B cell (primary cell): Measurements from ENCODE around the gene HIPK4.

Source experiments
- EZH2 ChIP-seq: IDR thresholded peaks from 2 replicates; pipeline ENCODE4 v1.6.1; 2012; ENCODE audit warnings: borderline replicate concordance, low read depth, mild to moderate bottlenecking, moderate library complexity, low read length; ENCODE audit not compliant: insufficient read depth, poor library complexity, severe bottlenecking
- TF ChIP-seq, protein P1 (sequence below): fragments of 200-600 bp; IDR thresholded peaks from one replicate; pipeline ENCODE4 v1.8.0; 2022; ENCODE audit warnings: antibody characterized with exemption, mild to moderate bottlenecking

DNA sequence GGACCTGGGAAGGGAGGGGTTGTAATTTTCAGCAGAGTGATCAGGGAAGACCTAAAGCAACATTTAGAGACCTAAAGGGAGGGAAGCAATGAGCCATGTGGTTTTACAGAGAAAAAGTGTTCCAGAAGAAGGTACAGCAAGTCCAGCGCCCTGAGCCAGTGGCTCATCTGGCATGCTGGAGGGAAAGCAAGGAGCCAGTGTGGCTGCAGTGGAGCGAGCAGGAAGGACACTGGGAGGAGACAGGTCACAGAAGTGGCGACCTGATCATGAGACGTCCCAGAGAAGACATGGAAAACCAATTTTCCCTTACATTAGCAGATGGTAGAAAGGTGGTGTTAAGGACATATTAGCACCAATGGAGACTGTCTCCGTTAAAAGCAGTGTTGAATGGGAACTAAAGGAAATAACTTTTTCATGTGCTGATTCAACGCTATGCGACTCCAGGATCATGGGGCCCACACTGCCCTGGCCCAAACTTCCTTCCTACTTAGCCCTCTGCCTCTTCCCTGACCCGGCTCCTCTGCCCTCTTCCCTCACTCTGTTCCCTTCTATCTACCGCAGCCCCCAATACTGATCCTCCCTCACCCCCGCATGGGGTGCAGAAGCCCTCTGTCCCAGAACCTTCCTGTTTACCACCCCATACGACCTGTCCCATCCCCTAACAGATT lies 47.2 kb downstream of the HIPK4 start:
- TF ChIP-seq, protein P1, sequence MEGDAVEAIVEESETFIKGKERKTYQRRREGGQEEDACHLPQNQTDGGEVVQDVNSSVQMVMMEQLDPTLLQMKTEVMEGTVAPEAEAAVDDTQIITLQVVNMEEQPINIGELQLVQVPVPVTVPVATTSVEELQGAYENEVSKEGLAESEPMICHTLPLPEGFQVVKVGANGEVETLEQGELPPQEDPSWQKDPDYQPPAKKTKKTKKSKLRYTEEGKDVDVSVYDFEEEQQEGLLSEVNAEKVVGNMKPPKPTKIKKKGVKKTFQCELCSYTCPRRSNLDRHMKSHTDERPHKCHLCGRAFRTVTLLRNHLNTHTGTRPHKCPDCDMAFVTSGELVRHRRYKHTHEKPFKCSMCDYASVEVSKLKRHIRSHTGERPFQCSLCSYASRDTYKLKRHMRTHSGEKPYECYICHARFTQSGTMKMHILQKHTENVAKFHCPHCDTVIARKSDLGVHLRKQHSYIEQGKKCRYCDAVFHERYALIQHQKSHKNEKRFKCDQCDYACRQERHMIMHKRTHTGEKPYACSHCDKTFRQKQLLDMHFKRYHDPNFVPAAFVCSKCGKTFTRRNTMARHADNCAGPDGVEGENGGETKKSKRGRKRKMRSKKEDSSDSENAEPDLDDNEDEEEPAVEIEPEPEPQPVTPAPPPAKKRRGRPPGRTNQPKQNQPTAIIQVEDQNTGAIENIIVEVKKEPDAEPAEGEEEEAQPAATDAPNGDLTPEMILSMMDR = no peak
- TF ChIP-seq EZH2 = no peak
